Measurements from ENCODE around the gene ZNF579. TPM values are rescaled to one million over a fixed set of nuclear protein-coding genes. Genes with fewer than 3 reads are reported as not detected.
A peak's percentile ranks its signal among the peaks of the same experiment; 100 is the strongest.

ZNF579 gene
- total and polyA plus RNA-seq, 2 of the 13 experiments (the other 11 are each of a cell fraction or from before 2014, with no cell fraction given) = 2.1 to 2.9 TPM

DNA sequence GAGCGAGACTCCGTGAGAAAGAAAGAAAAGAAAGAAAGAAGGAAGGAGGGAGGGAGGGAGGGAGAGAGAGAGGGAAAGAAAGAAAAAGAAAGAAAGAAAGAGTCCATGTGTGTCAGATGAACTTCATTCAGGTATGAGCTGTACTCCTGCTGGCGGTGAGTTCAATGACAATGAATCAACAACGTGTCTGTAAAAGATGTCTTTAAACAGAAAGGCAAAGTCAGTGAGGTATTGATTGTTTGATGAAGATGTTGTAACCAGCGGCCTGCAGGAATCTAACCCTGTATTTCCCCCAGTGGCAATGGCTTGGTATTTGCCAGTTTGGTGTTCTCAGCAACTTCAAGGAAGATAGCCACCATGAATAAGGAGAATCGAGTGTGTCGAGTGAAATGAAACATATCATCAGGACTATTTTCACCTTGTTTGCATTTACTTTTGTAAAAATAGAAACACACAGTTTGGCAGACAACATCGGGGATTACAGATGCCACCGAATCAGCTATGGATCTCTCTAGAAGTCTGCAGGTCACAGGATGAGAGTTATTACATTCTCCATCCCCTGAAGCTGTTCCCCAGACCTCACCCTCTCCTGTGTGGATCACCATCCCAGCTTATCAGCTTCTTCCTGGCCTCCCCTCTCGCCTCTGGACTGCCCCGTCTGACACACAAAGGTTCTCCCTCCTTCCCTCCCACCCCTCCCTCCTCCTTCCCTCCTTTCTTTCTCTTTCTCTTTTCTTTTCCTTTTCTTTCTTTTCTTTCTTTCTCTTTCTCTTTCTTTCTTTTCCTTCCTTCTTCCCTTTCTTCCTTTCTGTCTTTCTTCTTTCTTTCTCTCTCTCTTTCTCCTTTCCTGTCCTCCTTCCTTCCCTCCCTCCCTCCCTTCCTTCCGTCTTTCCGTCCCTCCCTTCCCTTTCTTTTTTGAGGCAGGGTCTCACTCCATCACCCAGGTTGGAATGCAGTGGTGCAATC is 27.1 kb downstream of the ZNF579 start (continued):
- no peak for TF ChIP-seq HOXA9 (CRISPR knock-in tag; IDR thresholded peaks at IDR 0.05; ENCODE audit: borderline replicate concordance)
- TF ChIP-seq SRSF9 (IDR thresholded peaks at IDR 0.05; ENCODE audit: borderline replicate concordance, insufficient read depth, low read depth, low read length, poor library complexity, severe bottlenecking) = no peak
- no peak for TF ChIP-seq ZNF713 (CRISPR knock-in tag; IDR thresholded peaks at IDR 0.05)
- no peak for TF ChIP-seq REXO4 (CRISPR knock-in tag; IDR thresholded peaks at IDR 0.05; ENCODE audit: borderline replicate concordance)
- TF ChIP-seq JDP2 (CRISPR knock-in tag; IDR thresholded peaks at IDR 0.05; ENCODE audit: borderline replicate concordance) = no peak
- TF ChIP-seq FLYWCH1 (CRISPR knock-in tag; IDR thresholded peaks at IDR 0.05) = no peak
- no peak for TF ChIP-seq ZNF800 (CRISPR knock-in tag; IDR thresholded peaks at IDR 0.05)
- TF ChIP-seq RBFOX2 (IDR thresholded peaks at IDR 0.05; ENCODE audit: low read depth, low read length) = no peak
- TF ChIP-seq HNRNPH1 (optimal IDR thresholded peaks at IDR 0.05; ENCODE audit: low read depth, low read length) = no peak
- no peak for TF ChIP-seq ZNF337 (CRISPR knock-in tag; IDR thresholded peaks at IDR 0.05; ENCODE audit: borderline replicate concordance, low read depth)
- TF ChIP-seq ADNP (CRISPR knock-in tag; IDR thresholded peaks at IDR 0.05) = no peak
- TF ChIP-seq TARDBP (CRISPR knock-in tag; IDR thresholded peaks at IDR 0.05) = 0 out of 2 replicates have a peak, but pooled peaks have one; percentile 27
- no peak for TF ChIP-seq ZNF383 (CRISPR knock-in tag; IDR thresholded peaks at IDR 0.05; ENCODE audit: borderline replicate concordance)
- 0 out of 2 replicates have a peak, but pooled peaks have one; percentile 21 for TF ChIP-seq ARNT2 (CRISPR knock-in tag; IDR thresholded peaks at IDR 0.05; ENCODE audit: low read depth)
- TF ChIP-seq ZNF652 (CRISPR knock-in tag; IDR thresholded peaks at IDR 0.05; ENCODE audit: borderline replicate concordance, low read depth) = no peak
- no peak for TF ChIP-seq ZNF567 (CRISPR knock-in tag; IDR thresholded peaks at IDR 0.05; ENCODE audit: borderline replicate concordance)
- TF ChIP-seq PCBP2 (optimal IDR thresholded peaks at IDR 0.05; ENCODE audit: low read depth, low read length, poor library complexity, severe bottlenecking) = no peak
- TF ChIP-seq, protein P1, sequence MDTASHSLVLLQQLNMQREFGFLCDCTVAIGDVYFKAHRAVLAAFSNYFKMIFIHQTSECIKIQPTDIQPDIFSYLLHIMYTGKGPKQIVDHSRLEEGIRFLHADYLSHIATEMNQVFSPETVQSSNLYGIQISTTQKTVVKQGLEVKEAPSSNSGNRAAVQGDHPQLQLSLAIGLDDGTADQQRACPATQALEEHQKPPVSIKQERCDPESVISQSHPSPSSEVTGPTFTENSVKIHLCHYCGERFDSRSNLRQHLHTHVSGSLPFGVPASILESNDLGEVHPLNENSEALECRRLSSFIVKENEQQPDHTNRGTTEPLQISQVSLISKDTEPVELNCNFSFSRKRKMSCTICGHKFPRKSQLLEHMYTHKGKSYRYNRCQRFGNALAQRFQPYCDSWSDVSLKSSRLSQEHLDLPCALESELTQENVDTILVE (CRISPR knock-in tag; IDR thresholded peaks at IDR 0.05) = peak; percentile 40; the same call in 1 of the 2 replicates
- TF ChIP-seq ZNF143 (CRISPR knock-in tag; IDR thresholded peaks at IDR 0.05) = no peak
- TF ChIP-seq, protein P2, sequence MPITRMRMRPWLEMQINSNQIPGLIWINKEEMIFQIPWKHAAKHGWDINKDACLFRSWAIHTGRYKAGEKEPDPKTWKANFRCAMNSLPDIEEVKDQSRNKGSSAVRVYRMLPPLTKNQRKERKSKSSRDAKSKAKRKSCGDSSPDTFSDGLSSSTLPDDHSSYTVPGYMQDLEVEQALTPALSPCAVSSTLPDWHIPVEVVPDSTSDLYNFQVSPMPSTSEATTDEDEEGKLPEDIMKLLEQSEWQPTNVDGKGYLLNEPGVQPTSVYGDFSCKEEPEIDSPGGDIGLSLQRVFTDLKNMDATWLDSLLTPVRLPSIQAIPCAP (CRISPR knock-in tag; IDR thresholded peaks at IDR 0.05; ENCODE audit: low read depth) = no peak
- TF ChIP-seq, protein P3, sequence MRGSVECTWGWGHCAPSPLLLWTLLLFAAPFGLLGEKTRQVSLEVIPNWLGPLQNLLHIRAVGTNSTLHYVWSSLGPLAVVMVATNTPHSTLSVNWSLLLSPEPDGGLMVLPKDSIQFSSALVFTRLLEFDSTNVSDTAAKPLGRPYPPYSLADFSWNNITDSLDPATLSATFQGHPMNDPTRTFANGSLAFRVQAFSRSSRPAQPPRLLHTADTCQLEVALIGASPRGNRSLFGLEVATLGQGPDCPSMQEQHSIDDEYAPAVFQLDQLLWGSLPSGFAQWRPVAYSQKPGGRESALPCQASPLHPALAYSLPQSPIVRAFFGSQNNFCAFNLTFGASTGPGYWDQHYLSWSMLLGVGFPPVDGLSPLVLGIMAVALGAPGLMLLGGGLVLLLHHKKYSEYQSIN (CRISPR knock-in tag; IDR thresholded peaks at IDR 0.05; ENCODE audit: borderline replicate concordance) = no peak
- TF ChIP-seq ZNF589 (CRISPR knock-in tag; conservative IDR thresholded peaks at IDR 0.05) = no peak
- TF ChIP-seq SP140L (CRISPR knock-in tag; IDR thresholded peaks at IDR 0.05; ENCODE audit: borderline replicate concordance) = no peak
